PC-3 (cell line): ENCODE results near the gene TMEM156. TPM values are rescaled to one million over a fixed set of nuclear protein-coding genes. Genes with fewer than 3 reads are reported as not detected.
A peak's percentile ranks its signal among the peaks of the same experiment; 100 is the strongest.

ENCODE experiments used
- ATAC-seq: fragments of 200-7000 bp; cut with Tn5 transposase; 2 replicates; pipeline ENCODE4 v1.9.1; 2020; ENCODE audit warnings: mild to moderate bottlenecking, moderate library complexity
- BruUV-seq: library from RNA; stranded (reverse); fragments of 400-500 nt; replicated peaks from 2 replicates; lab custom pipeline; 2021; lab: Mats Ljungman, UMichigan
- CTCF ChIA-PET: fragments of 300-600 bp; sonication (Branson Sonifier 250); formaldehyde crosslinking; loops from one replicate; lab custom pipeline; 2022; ENCODE audit warnings: antibody characterized with exemption; lab: Charles Lee
- POLR2A ChIA-PET: fragments of 300-600 bp; sonication (Branson Sonifier 250); formaldehyde crosslinking; loops from one replicate; lab custom pipeline; 2022; ENCODE audit warnings: antibody characterized with exemption; ENCODE audit not compliant: unreplicated experiment; lab: Charles Lee
- DNase-seq: peaks from one replicate; pipeline ENCODE4 v3.0.0-alpha.2; 2015
- H2AFZ ChIP-seq: fragments of 300-600 bp; sonication (generic); 2 replicates; pipeline ENCODE4 v1.6.0; 2016; ENCODE audit warnings: antibody characterized with exemption, low read length
- H3F3A ChIP-seq: fragments of 300-600 bp; sonication (generic); one replicate; pipeline ENCODE4 v1.6.0; 2017; ENCODE audit warnings: antibody characterized with exemption, low read length, control low read depth, mild to moderate bottlenecking; ENCODE audit not compliant: unreplicated experiment
- H3K27ac ChIP-seq: fragments of 300-600 bp; sonication (generic); 2 replicates; pipeline ENCODE4 v1.5.1; 2016; ENCODE audit warnings: mild to moderate bottlenecking, low read length
- H3K27me3 ChIP-seq: fragments of 300-600 bp; sonication (generic); 2 replicates; pipeline ENCODE4 v1.6.1; 2016; ENCODE audit warnings: low read length, mixed read lengths
- H3K36me3 ChIP-seq: fragments of 300-600 bp; sonication (generic); 2 replicates; pipeline ENCODE4 v1.6.1; 2016; ENCODE audit warnings: low read depth, mixed run types, low read length, mixed read lengths
- H3K4me1 ChIP-seq: fragments of 300-600 bp; sonication (generic); 2 replicates; pipeline ENCODE4 v1.5.1; 2016; ENCODE audit warnings: low read length; ENCODE audit not compliant: insufficient read depth
- H3K4me2 ChIP-seq: fragments of 300-600 bp; sonication (generic); 2 replicates; pipeline ENCODE4 v1.6.0; 2016; ENCODE audit warnings: low read length
- H3K4me3 ChIP-seq: fragments of 300-600 bp; sonication (generic); 2 replicates; pipeline ENCODE4 v1.5.1; 2016; ENCODE audit warnings: mild to moderate bottlenecking, low read length, mixed read lengths
- H3K79me2 ChIP-seq: fragments of 300-600 bp; sonication (generic); 2 replicates; pipeline ENCODE4 v1.6.1; 2017; ENCODE audit warnings: low read length, mixed read lengths
- H3K9ac ChIP-seq: fragments of 300-600 bp; sonication (generic); 2 replicates; pipeline ENCODE4 v1.6.0; 2016; ENCODE audit warnings: mild to moderate bottlenecking, low read length
- H3K9me2 ChIP-seq: fragments of 300-600 bp; sonication (generic); replicated peaks from 2 replicates; pipeline ENCODE4 v1.6.1; 2016; ENCODE audit warnings: mixed run types, low read length, mixed read lengths
- H3K9me3 ChIP-seq: fragments of 300-600 bp; sonication (generic); 2 replicates; pipeline ENCODE4 v1.6.1; 2016; ENCODE audit warnings: low read length, mixed read lengths
- H4K20me1 ChIP-seq: fragments of 300-600 bp; sonication (generic); 2 replicates; pipeline ENCODE4 v1.6.1; 2016; ENCODE audit warnings: low read length, mixed read lengths
- CTCF ChIP-seq: fragments of 300-600 bp; sonication (generic); conservative IDR thresholded peaks from 2 replicates; pipeline ENCODE4 v1.5.1; 2017; ENCODE audit warnings: antibody characterized with exemption, low read depth, mild to moderate bottlenecking, low read length
- EZH2 ChIP-seq: fragments of 300-600 bp; sonication (generic); IDR thresholded peaks from one replicate; pipeline ENCODE4 v1.6.1; 2017; ENCODE audit warnings: antibody characterized with exemption, mild to moderate bottlenecking, low read length; ENCODE audit not compliant: unreplicated experiment
- EZH2phosphoT487 ChIP-seq: fragments of 300-600 bp; sonication (generic); IDR thresholded peaks from 2 replicates; pipeline ENCODE4 v1.6.1; 2018; ENCODE audit warnings: mild to moderate bottlenecking, antibody characterized with exemption, low read length, borderline replicate concordance
- intact Hi-C: fragments of 100-400 bp; cut with micrococcal nuclease; formaldehyde crosslinking; loops from 2 replicates; pipeline ENCODE4 v1.9.0; 2023
- total RNA-seq: library from RNA; depleted of rRNA; stranded (reverse); fragments of >200 nt; gene quantifications from 2 replicates; pipeline ENCODE4 v1.2.3, GENCODE V29; 2014

Gene TMEM156
- total RNA-seq, 1 experiment from 2014 or later, result 41.5 TPM

DNA sequence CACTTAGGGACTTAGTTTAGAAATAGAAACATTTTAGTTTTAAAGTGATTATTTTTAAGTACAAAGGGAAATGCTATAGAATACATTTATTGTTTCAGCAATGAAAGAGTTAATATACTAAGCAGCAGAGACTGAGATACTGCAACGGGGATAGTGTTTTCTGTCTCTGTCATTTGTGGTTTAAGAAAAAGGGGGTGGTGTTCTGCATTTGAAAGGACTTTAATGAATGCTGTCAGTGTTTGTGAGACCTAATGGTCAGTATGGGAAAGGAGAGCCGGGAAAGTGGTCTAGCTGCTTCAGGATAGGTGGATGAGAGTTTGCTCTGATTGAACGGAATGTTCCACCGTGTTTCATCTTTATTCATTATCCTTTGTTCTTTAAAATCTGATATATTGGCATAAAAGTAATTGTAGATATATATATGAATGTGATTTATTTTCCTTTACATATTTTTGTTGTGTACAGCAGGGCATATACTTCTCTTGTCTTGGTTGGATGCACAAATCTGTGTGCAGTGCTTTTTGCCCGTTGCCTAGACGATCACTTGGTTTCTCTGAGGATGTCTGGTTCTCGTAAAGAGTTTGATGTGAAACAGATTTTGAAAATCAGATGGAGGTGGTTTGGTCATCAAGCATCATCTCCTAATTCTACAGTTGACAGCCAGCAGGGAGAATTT lies 30.0 kb upstream of the TMEM156 start, which contains the start of gene KLHL5:
Gene KLHL5 (plus strand): TSS at position 139 of the 676 bp plus-strand sequence. CDS start 421 bp downstream, at position 560.
- H3K36me3 ChIP-seq, result no peaks in the 10 kb centered on the region
- POLR2A ChIA-PET, result no interaction called here
- no peak for TF ChIP-seq CTCF
- TF ChIP-seq EZH2, result no peak
- TF ChIP-seq EZH2phosphoT487, result no peak
- H2AFZ ChIP-seq, result no peak within 1 kb of the TSS
- H3K9me2 ChIP-seq, result no peaks in the 10 kb centered on the region
- CTCF ChIA-PET, result no interaction called here
- H3F3A ChIP-seq, result no peaks in the 10 kb centered on the region
- no peak within 1 kb of the TSS for H3K27ac ChIP-seq
- ATAC-seq, result no peak
- H4K20me1 ChIP-seq, result peaks cover 12% of the 10 kb centered on the region; the same call in 1 of the 2 replicates
- H3K9me3 ChIP-seq, result no peaks in the 10 kb centered on the region
- H3K4me1 ChIP-seq, result no peaks in the 10 kb centered on the region
- peaks cover 93% of the 10 kb centered on the region for H3K79me2 ChIP-seq
- no peak for DNase-seq
- intact Hi-C loops, result no loop called here
- no peak within 1 kb of the TSS for H3K4me2 ChIP-seq
- H3K4me3 ChIP-seq, result no peak within 1 kb of the TSS
- no TSS peak for BruUV-seq
- no peak within 1 kb of the TSS for H3K9ac ChIP-seq
- no peaks in the 10 kb centered on the region for H3K27me3 ChIP-seq

GRCh38 chr4:39061457-39061856 lies 29.2 kb upstream of the TMEM156 start:
- Histone ChIP-seq H3K79me2 (peaks cover 93% of the 10 kb centered on the region), H3K27me3 (no peaks in the 10 kb centered on the region), H3K9ac (no peak overlapping the region), H3F3A (no peaks in the 10 kb centered on the region), H3K9me3 (no peaks in the 10 kb centered on the region), H3K4me3 (no peak overlapping the region), H3K36me3 (no peaks in the 10 kb centered on the region), H3K9me2 (no peaks in the 10 kb centered on the region), H3K4me2 (no peak overlapping the region), H3K27ac (no peak overlapping the region), H2AFZ (no peak overlapping the region), H4K20me1 (peaks cover 12% of the 10 kb centered on the region; the same call in 1 of the 2 replicates), H3K4me1 (no peaks in the 10 kb centered on the region)
- POLR2A ChIA-PET, result no interaction called here
- CTCF ChIA-PET, result no interaction called here
- intact Hi-C loops, result no loop called here
- ATAC-seq (no peak), DNase-seq (no peak)
- TF ChIP-seq CTCF (peak; percentile 32; the same call in 1 of the 2 replicates), EZH2phosphoT487 (no peak)
- BruUV-seq, result no TSS peak

DNA sequence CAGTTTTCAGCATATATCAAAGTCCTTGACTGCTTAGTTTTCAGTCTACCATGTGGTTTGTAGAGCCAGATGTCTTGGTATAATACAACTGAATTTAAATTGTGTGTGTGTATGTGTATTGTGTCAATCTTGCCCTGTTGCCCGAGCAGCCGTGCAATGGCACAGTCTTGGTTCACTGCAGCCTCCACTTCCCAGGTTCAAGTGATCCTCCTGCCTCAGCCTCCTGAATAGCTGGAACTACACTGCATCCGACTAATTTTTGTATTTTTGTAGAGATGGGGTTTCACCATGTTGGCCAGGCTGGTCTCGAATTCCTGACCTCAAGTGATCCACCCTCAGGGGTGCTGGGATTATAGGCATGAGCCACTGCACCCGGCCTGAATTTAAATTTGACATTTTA lies 23.8 kb upstream of the TMEM156 start:
- no TSS peak for BruUV-seq
- no peak for TF ChIP-seq CTCF
- TF ChIP-seq EZH2, result no peak
- TF ChIP-seq EZH2phosphoT487, result no peak
- DNase-seq, result no peak
- Histone ChIP-seq H3F3A (no peaks in the 10 kb centered on the region), H3K9me3 (no peaks in the 10 kb centered on the region), H3K4me1 (no peaks in the 10 kb centered on the region), H3K4me2 (no peak overlapping the region), H2AFZ (no peak overlapping the region), H3K27me3 (no peaks in the 10 kb centered on the region), H3K27ac (no peak overlapping the region), H3K9me2 (no peaks in the 10 kb centered on the region), H3K4me3 (no peak overlapping the region), H3K36me3 (no peaks in the 10 kb centered on the region), H3K9ac (no peak overlapping the region), H3K79me2 (peaks cover 97% of the 10 kb centered on the region), H4K20me1 (peaks cover 13% of the 10 kb centered on the region; the same call in 1 of the 2 replicates)
- intact Hi-C loops, result no loop called here
- ChIA-PET CTCF (no interaction called here), POLR2A (no interaction called here)
- ATAC-seq, result no peak
